Stimulated activated CD8-positive, alpha-beta memory T cell treated with anti-CD3 and anti-CD28 coated beads, Interleukin-7, amount 100 ng/mL, for 4 hours (primary cell): ENCODE measurements around the gene TNFSF9.

Source experiments
- DNase-seq, 2 donors: peaks; one replicate each; pipeline ENCODE4 v3.0.0-alpha.2; 2020; ENCODE audit warnings: low read depth in 2 of 2

Gene TNFSF9, protein sequence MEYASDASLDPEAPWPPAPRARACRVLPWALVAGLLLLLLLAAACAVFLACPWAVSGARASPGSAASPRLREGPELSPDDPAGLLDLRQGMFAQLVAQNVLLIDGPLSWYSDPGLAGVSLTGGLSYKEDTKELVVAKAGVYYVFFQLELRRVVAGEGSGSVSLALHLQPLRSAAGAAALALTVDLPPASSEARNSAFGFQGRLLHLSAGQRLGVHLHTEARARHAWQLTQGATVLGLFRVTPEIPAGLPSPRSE

DNA sequence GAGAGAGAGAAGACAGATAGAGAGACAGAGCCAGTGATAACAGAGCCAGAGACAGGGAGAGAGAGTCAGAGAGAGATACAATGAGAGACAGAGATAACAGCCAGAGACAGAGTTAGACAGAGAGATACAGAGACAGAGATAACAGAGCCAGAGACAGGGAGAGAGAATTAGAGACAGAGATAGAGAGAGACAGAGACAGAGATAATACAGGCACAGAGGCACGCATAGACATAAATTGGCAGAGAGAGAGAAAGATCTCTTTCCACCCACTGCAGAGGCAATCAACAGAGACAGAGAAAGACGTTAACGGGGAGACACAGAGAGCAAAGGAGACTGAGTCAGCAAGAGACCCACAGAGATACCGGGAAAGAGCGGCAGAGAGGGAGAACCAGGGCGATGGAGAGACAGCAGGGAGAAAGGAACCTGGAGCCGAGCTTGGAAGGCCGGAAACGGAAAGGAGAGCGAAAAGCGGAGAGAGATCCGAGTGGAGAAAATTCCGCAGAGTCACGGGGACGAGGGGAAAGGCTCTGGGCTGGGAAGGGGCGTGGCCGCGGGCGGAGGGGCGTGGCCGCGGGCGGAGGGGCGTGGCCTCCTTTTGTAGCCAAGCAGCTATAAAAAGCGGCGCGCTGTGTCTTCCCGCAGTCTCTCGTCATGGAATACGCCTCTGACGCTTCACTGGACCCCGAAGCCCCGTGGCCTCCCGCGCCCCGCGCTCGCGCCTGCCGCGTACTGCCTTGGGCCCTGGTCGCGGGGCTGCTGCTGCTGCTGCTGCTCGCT, at the start of gene TNFSF9:
Gene TNFSF9 (plus strand): TSS at position 641 of the 777 bp plus-strand sequence. CDS start 11 bp downstream, at position 652.
- peak; percentile 69 to 77 for DNase-seq

DNA sequence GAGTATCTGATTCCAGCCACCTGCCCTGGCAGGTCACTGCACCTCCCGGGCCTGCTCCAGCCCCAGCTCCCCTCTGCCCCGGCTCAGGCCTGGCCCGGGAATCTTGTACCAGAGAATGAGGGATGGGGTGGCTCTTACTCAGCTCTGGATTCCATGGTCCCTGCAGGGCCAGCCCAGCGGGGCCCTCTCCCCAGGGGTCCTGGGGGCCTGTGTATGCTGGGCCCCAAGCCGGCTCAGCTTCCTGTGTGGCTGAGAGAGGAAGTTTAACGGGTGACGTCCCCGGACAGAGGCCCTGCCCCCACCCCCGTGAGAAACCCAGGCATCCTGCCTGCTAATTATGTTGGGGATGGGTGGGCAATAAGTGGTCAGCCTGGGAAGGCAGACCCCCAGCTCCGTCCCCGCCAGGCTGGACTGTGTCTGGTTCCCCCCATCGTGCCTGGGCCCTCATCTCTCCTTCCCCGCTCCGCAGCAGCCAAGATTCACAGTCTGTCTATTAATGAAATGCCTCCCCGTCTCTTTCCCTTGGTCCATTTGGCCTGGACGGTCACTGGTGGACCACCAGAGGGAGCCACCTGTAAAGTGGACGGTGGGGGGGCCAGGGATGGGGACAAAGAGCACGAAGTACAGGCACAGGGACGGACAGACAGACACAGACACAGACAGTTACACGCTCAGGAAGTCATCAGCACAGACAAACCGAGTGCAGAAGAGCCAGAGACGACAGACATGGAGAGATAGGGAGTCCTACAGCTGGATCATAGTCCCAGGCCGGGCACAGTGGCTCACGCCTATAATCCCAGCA, 49.1 kb upstream of the TNFSF9 start, which contains the start of gene DENND1C:
Gene DENND1C (minus strand): TSS at position 247 of the 802 bp plus-strand sequence. CDS start 92 bp downstream, at position 155.
- peak; percentile 53 to 58 for DNase-seq

DNA sequence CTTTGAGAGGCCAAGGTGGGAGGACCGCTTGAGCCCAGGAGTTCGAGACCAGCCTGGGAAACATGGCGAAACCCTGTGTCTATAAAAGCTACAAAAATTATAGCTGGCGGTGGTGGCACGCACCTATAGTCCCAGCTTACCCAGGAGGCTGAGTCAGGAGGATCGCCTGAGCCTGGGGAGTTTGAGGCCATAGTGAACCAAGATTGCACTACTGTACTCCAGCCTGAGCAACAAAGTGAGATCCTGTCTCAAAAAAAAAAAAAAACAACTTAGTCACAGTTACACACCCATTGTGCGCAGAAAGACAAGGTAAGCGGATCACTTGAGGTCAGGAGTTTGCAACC, 48.5 kb upstream of the TNFSF9 start:
- DNase-seq = no peak

DNA sequence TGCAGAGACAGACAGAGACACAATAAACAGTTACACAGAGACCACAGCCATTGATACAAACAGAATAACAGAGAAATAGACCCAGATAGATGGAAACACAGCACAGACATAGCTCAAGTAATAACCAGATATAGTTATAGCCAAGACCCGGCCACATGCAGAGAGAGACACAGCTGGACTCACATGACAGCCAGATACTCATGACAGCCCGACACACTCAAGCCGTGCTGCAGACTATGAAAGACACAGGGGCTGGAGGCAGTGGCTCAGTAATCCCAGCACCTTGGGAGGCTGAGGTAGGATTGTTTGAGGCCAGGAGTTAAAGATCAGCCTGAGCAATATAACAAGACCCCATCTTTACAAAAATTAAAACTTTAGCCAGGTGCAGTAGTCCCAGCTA, 47.6 kb upstream of the TNFSF9 start:
- DNase-seq = no peak

DNA sequence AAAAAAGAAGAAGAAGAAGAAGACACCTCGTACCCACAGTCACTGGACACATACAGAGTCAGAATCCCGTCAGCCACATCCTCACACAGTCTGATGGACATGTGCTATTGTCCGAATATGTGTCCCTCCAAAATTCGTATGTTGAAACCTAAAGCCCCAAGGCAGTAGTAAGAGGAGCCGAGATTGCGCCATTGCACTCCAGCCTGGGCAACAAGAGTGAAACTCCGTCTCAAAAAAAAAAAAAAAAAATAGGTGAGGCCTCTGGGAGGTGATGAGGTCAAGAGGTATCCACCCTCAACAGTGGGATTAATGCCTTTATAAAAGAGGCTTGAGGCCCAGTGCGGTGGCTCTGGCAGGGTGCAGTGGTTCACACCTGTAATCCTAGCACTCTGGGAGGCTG, 46.6 kb upstream of the TNFSF9 start:
- DNase-seq = no peak

DNA sequence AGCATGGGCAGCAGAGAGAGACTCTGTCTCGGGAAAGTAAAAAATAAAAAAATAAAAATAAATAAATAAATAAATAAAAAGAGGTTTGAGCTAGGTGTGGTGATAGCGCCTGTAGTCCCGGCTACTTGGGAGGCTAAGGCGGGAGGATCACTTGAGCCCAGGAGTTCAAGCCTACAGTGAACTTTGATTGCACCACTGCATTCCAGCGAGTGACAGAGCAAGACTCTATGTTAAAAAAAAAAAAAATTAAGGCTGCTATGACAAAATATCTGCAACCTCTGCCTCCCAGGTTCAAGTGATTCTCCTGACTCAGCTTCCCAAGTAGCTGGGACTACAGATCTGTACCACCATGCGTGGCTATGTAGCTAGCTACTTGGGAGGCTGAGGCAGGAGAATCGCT, 46.0 kb upstream of the TNFSF9 start:
- no peak for DNase-seq

DNA sequence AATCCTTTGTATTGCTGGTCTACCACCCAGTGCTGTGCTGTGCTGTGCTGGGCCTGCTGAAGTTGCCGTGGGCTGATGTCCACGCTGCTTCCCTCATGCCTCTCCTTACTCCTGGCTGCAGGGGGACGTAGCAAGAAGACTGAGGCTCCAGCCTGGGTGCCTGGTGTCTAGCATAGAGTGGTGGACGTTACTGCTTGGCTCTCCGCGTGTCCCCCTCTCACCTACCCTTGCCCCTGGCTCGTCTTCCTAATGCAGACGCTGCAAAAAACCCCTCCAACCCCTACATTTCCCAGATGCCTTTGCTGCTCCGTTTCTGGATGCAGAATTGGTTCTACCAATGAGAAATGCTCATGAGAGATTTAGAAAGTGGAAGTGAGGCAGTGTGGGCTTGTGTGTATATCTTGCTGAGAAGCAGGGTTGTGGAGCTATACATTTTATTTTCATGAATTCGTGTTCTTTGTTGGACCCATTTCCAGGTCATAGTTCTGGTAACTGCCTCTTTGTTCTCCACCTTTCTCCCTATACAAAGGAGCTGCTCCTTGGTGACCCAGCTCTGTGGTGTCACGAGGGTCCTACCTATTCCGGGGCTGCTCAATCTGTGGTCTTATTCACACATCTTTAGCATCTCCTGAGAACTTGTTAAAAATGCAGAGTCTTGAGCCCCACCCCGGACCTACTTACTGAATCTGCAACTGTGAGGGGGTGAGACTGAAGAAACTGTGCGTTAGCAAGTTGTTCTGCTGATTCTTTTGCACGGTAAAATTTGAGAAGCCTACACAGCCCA, 41.4 kb upstream of the TNFSF9 start:
- DNase-seq = no peak

DNA sequence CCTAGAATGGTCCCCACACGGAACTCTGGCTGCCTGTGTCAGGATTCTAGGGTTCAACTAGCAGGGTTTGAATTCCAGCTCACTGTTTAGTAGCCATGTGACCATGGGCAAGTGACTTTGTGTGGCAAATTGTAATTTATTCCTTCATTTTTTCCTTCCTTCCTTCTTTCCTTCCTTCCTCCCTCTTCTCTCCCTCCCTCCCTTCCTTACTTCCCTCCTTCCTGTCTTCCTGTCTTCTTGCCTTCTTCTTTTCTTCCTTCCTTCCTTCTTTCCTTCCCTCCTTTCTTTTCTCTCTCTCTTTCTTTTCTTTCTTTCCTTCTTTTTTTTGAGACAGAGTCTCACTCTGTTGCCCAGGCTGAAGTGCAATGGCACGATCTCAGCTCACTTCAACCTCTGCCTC, 40.7 kb upstream of the TNFSF9 start:
- no peak for DNase-seq

DNA sequence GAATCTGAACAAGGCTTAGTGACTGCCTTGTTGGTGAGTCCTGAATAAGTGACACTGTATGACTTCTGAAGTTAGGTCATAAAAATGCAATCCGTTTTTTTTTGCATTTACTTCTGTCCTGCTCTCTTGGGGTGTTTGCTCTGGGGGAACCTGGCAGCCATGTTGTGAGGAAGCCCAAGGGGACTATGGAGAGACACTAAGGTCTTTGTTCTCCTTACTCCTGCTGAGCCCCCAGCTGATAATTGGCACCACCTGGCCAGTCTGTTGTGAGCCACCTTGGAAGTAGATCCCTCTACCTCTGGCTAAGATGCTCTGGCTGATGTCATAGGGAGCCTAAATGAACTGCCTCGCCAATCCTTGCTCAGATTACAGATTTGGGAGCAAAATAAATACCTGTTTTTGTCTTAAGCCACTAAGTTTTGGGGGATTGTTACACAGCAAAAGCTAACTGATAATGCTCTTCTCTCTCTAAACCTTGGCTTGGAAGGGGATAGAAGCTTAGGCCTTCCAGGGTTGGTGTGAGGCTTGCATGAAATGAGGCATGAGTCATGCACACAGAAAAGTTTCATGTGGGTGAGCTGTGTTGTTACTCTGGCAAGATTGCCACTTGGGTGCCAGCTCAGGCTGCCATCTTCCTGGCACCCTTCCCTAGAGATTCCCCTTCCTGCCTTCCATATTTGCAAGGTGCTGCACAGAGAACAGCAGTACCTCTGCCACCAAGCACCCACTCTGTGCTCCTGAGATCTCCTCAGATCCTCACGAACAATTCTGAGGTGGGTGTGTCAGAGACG, 38.8 kb upstream of the TNFSF9 start:
- no peak for DNase-seq

DNA sequence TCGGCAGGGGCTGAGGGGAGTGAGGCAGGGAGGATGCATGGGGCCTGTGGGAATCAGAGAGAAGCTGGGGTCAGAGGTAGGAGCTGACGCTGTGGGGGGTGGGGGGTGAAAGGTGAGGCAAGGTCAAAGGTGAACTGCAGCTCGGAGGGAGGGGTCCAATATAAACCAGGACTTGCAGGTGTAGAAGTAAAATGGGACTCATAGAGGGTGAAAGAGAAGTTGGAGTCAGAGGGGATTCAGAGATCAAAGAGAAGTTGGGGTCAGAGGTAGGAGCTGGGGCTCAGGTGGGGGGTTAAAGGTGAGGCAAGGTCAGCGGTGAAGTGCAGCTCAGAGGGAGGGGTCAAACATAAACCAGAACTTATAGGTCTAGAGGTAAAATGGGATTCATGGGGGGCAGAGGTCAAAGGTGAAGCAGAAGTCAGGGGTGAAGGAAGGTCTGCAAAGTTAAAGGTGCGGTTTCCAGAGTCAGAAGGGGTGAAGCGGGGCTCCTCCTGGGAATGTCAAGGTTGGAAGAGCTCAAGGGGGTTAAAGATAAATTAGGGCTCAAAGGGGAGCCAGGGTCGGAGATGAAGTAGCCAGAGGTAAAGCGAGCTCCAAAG, 36.3 kb upstream of the TNFSF9 start:
- no peak for DNase-seq

DNA sequence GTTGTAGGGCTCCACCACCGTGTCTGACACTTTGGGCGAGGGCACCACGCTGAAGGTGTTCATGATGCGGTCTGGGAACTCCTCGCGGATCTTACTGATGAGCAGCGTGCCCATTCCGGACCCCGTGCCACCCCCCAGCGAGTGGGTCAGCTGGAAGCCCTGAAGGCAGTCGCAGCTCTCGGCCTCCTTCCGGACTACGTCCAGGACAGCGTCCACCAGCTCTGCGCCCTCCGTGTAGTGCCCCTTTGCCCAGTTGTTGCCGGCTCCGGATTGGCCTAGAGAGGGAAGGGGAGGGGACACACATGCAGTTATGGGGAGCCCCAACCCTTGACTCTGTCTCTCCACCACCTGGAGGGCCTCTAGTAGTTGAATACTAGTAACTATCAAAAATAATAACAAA, 34.9 kb upstream of the TNFSF9 start:
- no peak for DNase-seq

DNA sequence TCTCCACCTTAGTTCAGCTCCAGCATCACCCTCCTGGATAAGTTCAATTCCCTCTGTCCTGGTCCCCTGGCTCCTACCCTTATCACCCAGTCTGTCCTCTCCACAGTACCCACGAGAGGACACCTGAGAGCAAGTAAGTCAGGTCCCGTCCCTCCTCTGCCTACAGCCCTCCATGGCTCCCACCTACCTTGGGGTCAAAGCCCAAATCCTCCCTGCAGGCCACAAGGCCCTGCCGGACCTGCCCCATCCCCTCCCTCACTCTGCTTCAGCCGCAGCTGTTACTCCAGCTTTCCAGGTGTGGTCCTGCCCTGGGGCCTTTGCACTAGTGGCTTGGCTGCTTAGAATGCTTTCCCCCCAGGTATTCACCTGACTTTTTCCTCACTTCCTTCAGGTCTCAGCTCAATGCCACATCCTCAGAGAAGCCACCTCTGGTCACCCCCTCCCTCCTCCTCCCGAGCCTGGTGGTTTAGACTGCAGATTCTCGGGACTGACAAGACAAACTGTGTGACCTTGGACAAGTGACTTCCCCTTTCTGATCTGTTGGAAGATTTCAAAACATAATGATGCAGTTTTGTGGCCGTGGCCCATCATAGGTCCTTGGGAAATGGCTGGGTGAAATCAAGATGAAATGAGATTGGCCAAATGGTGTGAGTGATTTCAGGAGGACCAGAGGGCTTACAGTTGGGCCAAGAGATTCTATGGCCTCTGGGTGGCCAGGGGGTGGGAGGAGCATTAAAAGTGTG, 32.4 kb upstream of the TNFSF9 start:
- no peak for DNase-seq

DNA sequence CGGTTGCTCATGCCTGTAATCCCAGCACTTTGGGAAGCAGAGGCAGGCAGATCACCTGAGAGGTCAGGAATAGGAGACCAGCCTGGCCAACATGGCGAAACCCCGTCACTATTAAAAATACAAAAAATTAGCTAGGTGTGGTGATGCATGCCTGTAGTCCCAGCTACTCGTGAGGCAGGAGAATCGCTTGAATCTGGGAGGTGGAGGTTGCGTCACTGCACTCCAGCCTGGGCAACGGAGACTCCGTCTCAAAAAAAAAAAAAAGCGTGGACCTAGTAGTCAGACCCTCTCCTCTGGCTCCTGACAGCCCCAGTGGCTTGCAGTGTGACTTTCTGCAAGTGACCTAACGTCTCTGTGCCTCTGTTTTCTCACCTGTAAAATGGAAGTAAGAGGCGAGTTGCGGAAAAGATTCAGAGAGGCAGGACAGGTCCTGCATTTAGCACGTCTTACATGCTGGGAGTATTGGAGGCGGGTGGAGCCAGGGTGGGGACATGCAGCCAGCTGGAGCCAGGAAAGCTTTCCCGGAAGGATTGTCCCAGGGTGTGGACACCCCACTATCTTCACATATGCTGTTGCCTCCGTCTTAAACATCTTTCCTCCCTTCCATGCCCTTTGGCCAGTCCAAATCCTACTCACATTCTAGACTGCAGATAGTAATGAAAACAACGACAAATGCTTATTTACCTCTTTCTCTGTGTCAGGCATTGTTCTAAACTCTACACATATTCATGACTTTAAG, 31.6 kb upstream of the TNFSF9 start:
- no peak for DNase-seq

DNA sequence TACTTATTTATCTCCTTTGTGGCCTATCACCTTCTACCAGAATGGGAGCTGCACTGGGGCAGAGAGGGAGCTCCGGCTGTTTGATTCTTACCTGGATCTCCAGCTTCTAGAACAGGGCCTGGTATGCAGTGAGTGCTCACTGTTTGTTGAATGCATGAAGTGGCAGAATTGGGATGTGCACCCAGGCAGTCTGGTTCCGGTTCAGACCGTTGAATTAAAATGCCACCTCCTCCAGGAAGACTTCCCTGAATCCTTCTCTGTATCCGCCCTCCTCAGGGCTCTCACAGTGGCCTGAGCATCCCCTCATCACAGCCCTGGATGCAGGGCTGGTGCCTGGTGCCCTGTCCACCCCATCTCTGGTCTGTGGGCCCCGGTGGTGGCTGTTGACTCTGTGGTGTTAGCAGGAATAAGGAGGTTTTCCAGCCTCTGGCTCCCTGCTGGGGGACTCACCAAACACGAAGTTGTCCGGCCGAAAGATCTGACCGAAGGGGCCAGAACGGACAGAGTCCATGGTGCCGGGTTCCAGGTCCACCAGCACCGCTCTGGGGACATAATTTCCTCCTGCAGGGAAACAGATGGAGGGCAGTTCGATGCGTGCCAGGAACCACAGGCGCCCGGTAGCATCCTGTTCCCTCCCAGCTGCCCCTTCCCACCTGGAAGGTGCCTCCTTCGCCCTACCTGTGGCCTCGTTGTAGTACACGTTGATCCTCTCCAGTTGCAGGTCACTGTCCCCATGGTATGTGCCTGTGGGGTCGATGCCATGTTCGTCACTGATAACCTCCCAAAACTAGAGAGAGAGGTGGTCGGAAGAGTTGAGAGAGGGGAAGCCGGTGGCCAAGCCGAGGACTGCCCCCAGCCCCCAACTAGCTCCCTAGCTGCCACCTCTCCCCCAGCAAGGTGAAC, 29.7 kb upstream of the TNFSF9 start:
- no peak for DNase-seq

DNA sequence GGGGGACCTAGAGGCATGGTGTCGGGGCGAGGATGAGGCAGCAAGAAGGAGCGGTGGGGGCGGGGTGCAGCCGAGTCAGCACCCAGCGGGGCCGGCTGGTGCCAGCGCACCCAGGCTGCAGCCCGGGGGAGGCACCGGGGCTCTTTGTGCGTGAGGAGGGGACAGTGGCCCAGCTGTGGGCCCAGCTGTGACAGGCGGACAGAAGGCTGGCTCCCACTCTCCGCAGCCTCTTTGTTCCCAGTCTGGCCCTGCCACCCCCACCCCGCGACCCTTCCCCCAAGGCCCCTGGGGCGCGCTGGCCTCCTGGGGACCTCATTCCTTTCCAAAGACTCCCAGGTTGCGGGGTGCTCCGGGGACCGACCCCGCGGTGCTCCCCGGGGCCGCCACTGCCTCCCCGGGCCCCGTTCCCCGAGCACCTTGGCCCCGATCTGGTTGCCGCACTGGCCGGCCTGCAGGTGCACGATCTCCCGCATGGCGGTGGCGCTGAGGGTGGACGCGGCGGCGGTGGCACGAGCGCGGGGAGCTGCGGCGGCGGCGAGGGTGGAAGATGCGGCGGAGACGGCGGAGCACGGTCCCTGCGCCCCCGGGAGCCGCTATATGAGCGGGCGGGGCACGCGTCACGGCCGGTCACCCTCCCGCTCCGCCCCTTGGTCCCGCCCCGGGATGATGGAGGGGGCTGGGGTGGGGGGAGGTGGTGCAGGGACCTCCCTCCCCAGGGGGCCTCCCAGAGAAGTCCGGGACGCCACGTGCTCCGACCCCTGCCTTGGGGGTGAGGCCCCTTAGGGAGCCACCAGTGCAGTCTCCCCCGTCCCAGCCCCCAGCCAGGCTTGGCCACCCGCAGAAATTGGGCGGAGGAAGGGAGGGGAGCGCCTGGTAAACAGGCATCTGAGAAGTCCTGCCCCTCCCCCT, 28.8 kb upstream of the TNFSF9 start, which contains the start of gene TUBB4A:
Gene TUBB4A (minus strand): TSS at position 570 of the 909 bp plus-strand sequence. CDS start 97 bp downstream, at position 473.
- peak in 1 of 2 donors; percentile 34 for DNase-seq

DNA sequence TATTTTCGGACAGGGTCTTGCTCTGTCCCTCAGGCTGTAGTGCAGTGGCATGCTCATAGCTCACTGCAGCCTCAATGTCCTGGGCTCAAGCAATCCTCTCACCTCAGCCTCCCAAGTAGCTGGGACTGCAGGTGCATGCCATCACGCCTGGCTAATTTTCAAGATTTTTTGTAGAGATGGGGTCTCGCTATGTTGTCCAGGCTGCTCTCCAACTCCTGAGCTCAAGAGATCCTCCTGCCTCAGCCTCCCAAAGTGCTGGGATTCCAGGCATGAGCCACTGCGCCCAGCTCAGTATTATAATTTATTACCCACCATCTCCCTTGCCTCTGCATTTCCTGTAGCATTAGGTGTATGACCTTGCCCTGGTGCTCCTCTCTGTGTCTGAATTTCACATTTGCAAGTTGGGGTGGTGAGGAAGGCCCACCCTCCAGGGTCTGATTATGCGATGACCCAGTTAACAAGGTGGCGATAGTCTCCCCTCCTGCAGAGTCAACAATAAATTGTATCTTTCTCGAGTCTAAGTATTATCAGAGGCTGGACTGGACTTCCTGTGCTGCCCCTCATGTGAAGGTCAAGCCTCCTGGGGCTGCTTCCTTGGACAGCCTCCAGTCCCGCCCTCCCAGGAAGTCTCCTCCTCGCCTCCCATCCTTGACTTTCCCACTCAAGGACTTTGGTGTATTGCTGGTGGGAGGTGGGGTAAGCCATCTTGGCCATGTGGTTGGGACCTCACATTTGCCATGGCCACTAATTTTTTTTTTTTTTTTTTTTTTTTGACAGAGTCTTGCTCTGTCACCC, 27.2 kb upstream of the TNFSF9 start:
- no peak for DNase-seq
